Lower lobe of right lung (tissue), 2 donors: Measurements from ENCODE around the gene LACTBL1. TPM values are rescaled to one million over a fixed set of nuclear protein-coding genes. Genes with fewer than 3 reads are reported as not detected.

Experiments
- ATAC-seq, 2 donors: fragments of 200-7000 bp; cut with Tn5 transposase; one replicate each; pipeline ENCODE4 v1.9.1; 2020 to 2022; ENCODE audit warnings: mild to moderate bottlenecking in 2 of 2, moderate library complexity in 2 of 2
- DNase-seq: peaks from one replicate; pipeline ENCODE4 v3.0.0-alpha.2; 2020
- H3K27ac ChIP-seq: fragments of 200-600 bp; one replicate; pipeline ENCODE4 v1.8.0; 2022
- H3K27me3 ChIP-seq: fragments of 200-600 bp; one replicate; pipeline ENCODE4 v1.8.0; 2022; ENCODE audit warnings: low read depth
- H3K36me3 ChIP-seq: fragments of 200-600 bp; one replicate; pipeline ENCODE4 v1.8.0; 2022; ENCODE audit warnings: mild to moderate bottlenecking
- H3K4me1 ChIP-seq: fragments of 200-600 bp; one replicate; pipeline ENCODE4 v1.8.0; 2022
- H3K4me3 ChIP-seq: fragments of 200-600 bp; one replicate; pipeline ENCODE4 v1.8.0; 2022; ENCODE audit warnings: mild to moderate bottlenecking
- H3K9me3 ChIP-seq: fragments of 200-600 bp; one replicate; pipeline ENCODE4 v1.8.0; 2022
- intact Hi-C: fragments of 100-400 bp; cut with DNase I; formaldehyde crosslinking; loops from one replicate; pipeline ENCODE4 v1.11.0; 2022
- total RNA-seq: library from RNA; stranded (reverse); fragmentation: NEBNext Ultra II Directional; extraction: Animal tissue kit (Norgen Biotek cat#: 25700); gene quantifications from one replicate; pipeline ENCODE4 v1.2.1, GENCODE V29; 2021
- TF ChIP-seq, protein P1 (sequence below): fragments of 200-600 bp; IDR thresholded peaks from one replicate; pipeline ENCODE4 v1.8.0; 2022; ENCODE audit warnings: antibody characterized with exemption, mild to moderate bottlenecking
- donor health status: DM: no; HTN: yes; CAD: no; lungs with severe emphysema.

LACTBL1 gene
- total RNA-seq, 1 donor from 2014 or later: not detected

DNA sequence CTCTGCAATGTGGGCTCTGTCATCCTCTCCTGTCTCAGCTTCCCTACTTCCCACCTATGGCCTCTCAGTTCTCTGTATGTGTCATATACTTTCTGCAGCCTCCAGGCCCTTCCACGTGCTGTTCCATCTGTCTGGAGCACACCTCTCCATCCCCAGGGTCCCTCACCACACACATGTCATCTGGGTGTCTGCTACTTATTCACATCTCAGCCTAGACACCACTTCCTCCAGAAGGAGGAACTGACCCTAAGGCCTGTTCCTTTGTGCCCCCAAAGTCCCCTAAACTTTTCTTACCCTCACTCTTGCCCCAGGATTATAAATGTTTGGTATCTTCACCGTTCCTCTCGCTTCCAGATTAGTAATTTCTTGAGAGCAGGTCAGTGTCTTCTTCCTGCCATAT, 10.1 kb downstream of the LACTBL1 start:
- DNase-seq: no peak
- Histone ChIP-seq H3K36me3 (no peaks in the 10 kb centered on the region), H3K9me3 (no peaks in the 10 kb centered on the region), H3K4me1 (no peaks in the 10 kb centered on the region), H3K27me3 (peaks cover 10% of the 10 kb centered on the region), H3K27ac (no peak overlapping the region), H3K4me3 (no peak overlapping the region)
- ATAC-seq: no peak
- intact Hi-C loops: no loop called here
- TF ChIP-seq, protein P1, sequence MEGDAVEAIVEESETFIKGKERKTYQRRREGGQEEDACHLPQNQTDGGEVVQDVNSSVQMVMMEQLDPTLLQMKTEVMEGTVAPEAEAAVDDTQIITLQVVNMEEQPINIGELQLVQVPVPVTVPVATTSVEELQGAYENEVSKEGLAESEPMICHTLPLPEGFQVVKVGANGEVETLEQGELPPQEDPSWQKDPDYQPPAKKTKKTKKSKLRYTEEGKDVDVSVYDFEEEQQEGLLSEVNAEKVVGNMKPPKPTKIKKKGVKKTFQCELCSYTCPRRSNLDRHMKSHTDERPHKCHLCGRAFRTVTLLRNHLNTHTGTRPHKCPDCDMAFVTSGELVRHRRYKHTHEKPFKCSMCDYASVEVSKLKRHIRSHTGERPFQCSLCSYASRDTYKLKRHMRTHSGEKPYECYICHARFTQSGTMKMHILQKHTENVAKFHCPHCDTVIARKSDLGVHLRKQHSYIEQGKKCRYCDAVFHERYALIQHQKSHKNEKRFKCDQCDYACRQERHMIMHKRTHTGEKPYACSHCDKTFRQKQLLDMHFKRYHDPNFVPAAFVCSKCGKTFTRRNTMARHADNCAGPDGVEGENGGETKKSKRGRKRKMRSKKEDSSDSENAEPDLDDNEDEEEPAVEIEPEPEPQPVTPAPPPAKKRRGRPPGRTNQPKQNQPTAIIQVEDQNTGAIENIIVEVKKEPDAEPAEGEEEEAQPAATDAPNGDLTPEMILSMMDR: no peak

DNA sequence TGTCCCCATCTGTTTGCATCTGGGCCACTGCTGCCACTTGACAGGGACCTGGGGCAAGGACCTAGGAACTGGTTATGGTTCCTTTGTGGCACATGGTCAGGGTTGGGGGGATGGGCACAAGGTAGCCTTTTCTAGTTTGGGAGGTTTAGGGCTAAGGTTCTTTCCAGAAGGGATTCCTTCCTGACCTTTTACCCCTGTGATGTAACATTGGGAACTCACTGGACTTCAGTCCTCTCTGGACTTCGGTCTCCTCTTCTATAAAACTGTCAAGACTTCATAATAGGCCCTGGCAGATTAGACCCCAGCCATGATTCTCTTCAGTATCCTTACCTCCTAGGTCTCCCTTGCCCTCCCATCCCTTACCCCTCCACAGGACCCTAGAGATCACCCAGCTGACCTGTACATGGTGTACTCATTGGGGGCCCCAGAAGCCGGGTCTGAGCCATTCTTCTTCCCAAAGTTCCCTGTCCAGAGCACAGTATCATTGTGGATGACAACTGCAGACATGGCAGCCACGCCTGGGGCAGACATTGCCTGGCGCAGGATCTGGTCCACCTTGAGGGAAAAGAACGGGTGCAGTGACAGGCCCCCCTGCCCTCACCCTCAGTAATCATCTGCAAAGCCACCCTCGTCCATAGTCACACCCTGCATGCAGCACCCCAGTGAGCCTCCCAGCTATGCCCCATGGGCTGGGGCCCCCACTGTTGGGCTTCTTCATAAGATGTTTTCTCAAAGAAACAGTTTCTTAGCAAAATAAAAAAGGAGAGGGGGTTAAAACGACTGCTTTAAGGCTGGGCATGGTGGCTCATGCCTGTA, 12.9 kb downstream of the LACTBL1 start:
- TF ChIP-seq, protein P1: no peak
- no peak overlapping the region for H3K4me3 ChIP-seq
- no peaks in the 10 kb centered on the region for H3K9me3 ChIP-seq
- DNase-seq (no peak), ATAC-seq (no peak)
- no peak overlapping the region for H3K27ac ChIP-seq
- no peaks in the 10 kb centered on the region for H3K36me3 ChIP-seq
- peaks cover 19% of the 10 kb centered on the region for H3K27me3 ChIP-seq
- intact Hi-C loops: no loop called here
- H3K4me1 ChIP-seq: no peaks in the 10 kb centered on the region

DNA sequence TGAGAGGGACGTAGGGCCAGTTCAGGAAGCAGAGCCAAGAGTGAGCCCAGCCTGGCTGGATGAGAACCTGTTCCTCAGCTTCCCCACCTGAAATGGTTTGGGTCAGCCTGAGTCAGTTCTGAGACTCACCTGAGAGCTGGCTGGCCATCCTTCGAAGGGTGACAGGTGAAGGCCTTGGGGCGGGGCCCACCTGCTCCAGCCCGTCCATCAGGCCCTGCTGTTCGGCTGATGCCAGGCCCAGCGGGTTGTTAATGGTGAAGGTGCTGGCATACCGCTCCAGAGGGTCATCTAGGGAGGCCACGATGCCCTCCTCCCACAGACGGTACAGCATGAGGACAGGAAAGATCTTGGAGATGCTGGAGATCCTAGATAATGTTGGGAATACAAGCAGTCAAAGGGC, 14.1 kb downstream of the LACTBL1 start:
- H3K4me1 ChIP-seq: no peaks in the 10 kb centered on the region
- intact Hi-C loops: no loop called here
- no peak for DNase-seq

DNA sequence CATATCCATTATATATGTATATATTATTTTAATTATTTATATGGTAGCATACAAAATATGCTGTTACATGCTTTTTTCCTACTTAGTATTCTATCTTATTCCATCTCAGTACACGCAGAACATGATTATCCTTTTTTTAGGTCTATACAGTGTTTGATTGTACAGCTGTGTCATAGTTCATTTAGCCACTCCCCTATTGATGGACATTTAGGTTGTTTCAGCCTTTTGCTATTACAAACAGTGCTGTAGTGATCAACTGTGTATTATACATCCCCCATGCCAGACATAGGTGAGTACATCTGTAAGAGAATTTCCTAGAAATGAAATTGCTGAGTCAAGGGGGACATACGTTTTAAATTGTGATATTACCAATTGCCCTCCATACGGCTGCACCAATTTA, 15.6 kb downstream of the LACTBL1 start:
- intact Hi-C loops: no loop called here
- H3K9me3 ChIP-seq: no peaks in the 10 kb centered on the region

More for the DNA sequence above, 14.1 kb downstream of the LACTBL1 start:
- H3K4me3 ChIP-seq: no peak overlapping the region
- no peaks in the 10 kb centered on the region for H3K36me3 ChIP-seq
- TF ChIP-seq, protein P1: no peak
- ATAC-seq: no peak
- H3K27ac ChIP-seq: no peak overlapping the region
- H3K9me3 ChIP-seq: no peaks in the 10 kb centered on the region
- peaks cover 25% of the 10 kb centered on the region for H3K27me3 ChIP-seq

DNA sequence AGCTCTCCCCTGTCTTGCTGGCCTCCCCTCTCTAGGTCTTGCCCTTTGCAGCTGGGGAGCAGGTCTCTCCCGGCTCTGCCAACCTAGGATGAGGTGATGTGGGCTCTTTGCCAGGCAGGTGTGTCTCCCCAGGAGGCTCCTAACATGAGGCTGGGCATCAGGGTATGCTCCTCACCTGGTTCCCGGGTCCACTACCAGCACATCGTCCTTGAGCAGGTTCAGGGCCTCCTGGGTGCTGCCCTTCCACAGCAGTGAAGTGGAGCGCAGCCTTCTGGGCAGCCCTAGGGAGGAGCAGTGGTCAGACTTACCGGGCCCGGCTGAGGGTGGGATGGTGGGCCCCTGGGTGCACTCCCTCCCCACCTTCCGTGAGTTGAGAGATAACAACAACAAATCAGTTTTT, 17.5 kb downstream of the LACTBL1 start:
- no peak for DNase-seq
- TF ChIP-seq, protein P1: no peak

More for the DNA sequence above, 15.6 kb downstream of the LACTBL1 start:
- TF ChIP-seq, protein P1: no peak
- ATAC-seq: no peak
- Histone ChIP-seq H3K4me3 (no peak overlapping the region), H3K27me3 (peaks cover 40% of the 10 kb centered on the region), H3K4me1 (no peaks in the 10 kb centered on the region), H3K36me3 (no peaks in the 10 kb centered on the region), H3K27ac (no peak overlapping the region)
- no peak for DNase-seq

More for the DNA sequence above, 17.5 kb downstream of the LACTBL1 start:
- H3K9me3 ChIP-seq: no peaks in the 10 kb centered on the region
- H3K27me3 ChIP-seq: peaks cover 51% of the 10 kb centered on the region
- intact Hi-C loops: no loop called here
- no peaks in the 10 kb centered on the region for H3K36me3 ChIP-seq
- H3K4me1 ChIP-seq: no peaks in the 10 kb centered on the region
- H3K4me3 ChIP-seq: no peak overlapping the region
- H3K27ac ChIP-seq: no peak overlapping the region
- ATAC-seq: no peak
